Tibial nerve (tissue), 4 donors: ENCODE measurements around the gene MARK4.

Experiments used
- CTCF ChIP-seq, 5 experiments: fragments of 200-600 bp in 3 of 5; fragments of 450-650 bp in 2 of 5; sonication (generic) in 3 of 5; IDR thresholded peaks; one replicate each; pipeline ENCODE4 v1.5.1; 2016 to 2019; ENCODE audit warnings: antibody characterized with exemption in 5 of 5, mild to moderate bottlenecking in 3 of 5, moderate library complexity in 2 of 5
- EP300 ChIP-seq, 2 donors: sonication (generic); formaldehyde crosslinking; IDR thresholded peaks; one replicate each; pipeline ENCODE4 v1.6.1; 2017; ENCODE audit warnings: antibody characterized with exemption in 2 of 2, mild to moderate bottlenecking in 1 of 2
- POLR2A ChIP-seq, 2 donors: fragments of 450-650 bp; IDR thresholded peaks; one replicate each; pipeline ENCODE4 v1.6.1; 2017; ENCODE audit warnings: antibody characterized with exemption in 2 of 2, mild to moderate bottlenecking in 2 of 2, moderate library complexity in 2 of 2

- TF ChIP-seq CTCF (IDR thresholded peaks at IDR 0.05) (no peak), POLR2A (IDR thresholded peaks at IDR 0.05) (no peak), EP300 (IDR thresholded peaks at IDR 0.05) (no peak)
Measured at GRCh38 chr19:45218911-45219743, 31.9 kb upstream of the MARK4 start.
